Measurements from ENCODE around the gene ALG14.

ALG14 gene

GRCh38 chr1:94974241-94974640 lies 98.5 kb downstream of the ALG14 start:
- H3K36me3 ChIP-seq (ENCODE audit: low read length), result no peaks in the 10 kb centered on the region
- no peak overlapping the region for H3K4me3 ChIP-seq (ENCODE audit: insufficient read depth, low read length, poor library complexity, severe bottlenecking)
- no peak overlapping the region for H3K27ac ChIP-seq (ENCODE audit: low read depth, low read length)
- TF ChIP-seq EZH2phosphoT487 (conservative IDR thresholded peaks at IDR 0.05; ENCODE audit: low read length) (no peak), CTCF (IDR thresholded peaks at IDR 0.05; ENCODE audit: insufficient read depth, low read length, poor library complexity, severe bottlenecking) (no peak)
- H3K9me3 ChIP-seq (ENCODE audit: insufficient read depth, low read length), result no peaks in the 10 kb centered on the region
- no peak overlapping the region for H2AFZ ChIP-seq (ENCODE audit: low read depth, low read length, severe bottlenecking)
- no peak overlapping the region for H3K4me2 ChIP-seq (ENCODE audit: low read depth, low read length, poor library complexity, severe bottlenecking)
- no peak overlapping the region for H3K9ac ChIP-seq (ENCODE audit: low read length)
- H3F3A ChIP-seq (ENCODE audit: insufficient read depth), result no peaks in the 10 kb centered on the region
- H3K79me2 ChIP-seq (ENCODE audit: insufficient read depth, low read length), result no peaks in the 10 kb centered on the region
- no peaks in the 10 kb centered on the region for H4K20me1 ChIP-seq (ENCODE audit: low read depth, low read length)
- no peaks in the 10 kb centered on the region for H3K27me3 ChIP-seq (ENCODE audit: low read length)
- no peaks in the 10 kb centered on the region for H3K9me2 ChIP-seq (replicated peaks; ENCODE audit: insufficient read depth, low read length)

GRCh38 chr1:94973309-94973922 lies 99.3 kb downstream of the ALG14 start:
- Histone ChIP-seq H3K4me2 (ENCODE audit: low read depth, low read length, poor library complexity, severe bottlenecking) (no peak overlapping the region), H3K36me3 (ENCODE audit: low read length) (no peaks in the 10 kb centered on the region), H2AFZ (ENCODE audit: low read depth, low read length, severe bottlenecking) (no peak overlapping the region), H3K9me2 (replicated peaks; ENCODE audit: insufficient read depth, low read length) (no peaks in the 10 kb centered on the region), H3F3A (ENCODE audit: insufficient read depth) (no peaks in the 10 kb centered on the region), H3K27me3 (ENCODE audit: low read length) (no peaks in the 10 kb centered on the region), H3K4me3 (ENCODE audit: insufficient read depth, low read length, poor library complexity, severe bottlenecking) (no peak overlapping the region), H3K79me2 (ENCODE audit: insufficient read depth, low read length) (no peaks in the 10 kb centered on the region), H4K20me1 (ENCODE audit: low read depth, low read length) (no peaks in the 10 kb centered on the region), H3K9me3 (ENCODE audit: insufficient read depth, low read length) (no peaks in the 10 kb centered on the region), H3K27ac (ENCODE audit: low read depth, low read length) (no peak overlapping the region), H3K9ac (ENCODE audit: low read length) (no peak overlapping the region)
- TF ChIP-seq CTCF (IDR thresholded peaks at IDR 0.05; ENCODE audit: insufficient read depth, low read length, poor library complexity, severe bottlenecking) (no peak), EZH2phosphoT487 (conservative IDR thresholded peaks at IDR 0.05; ENCODE audit: low read length) (no peak)

GRCh38 chr1:94971491-94971924 lies 101.2 kb downstream of the ALG14 start:
- H3K4me3 ChIP-seq (ENCODE audit: insufficient read depth, low read length, poor library complexity, severe bottlenecking), result no peak overlapping the region
- H3F3A ChIP-seq (ENCODE audit: insufficient read depth), result peaks cover 7% of the 10 kb centered on the region; the same call in 1 of the 2 replicates
- H3K36me3 ChIP-seq (ENCODE audit: low read length), result no peaks in the 10 kb centered on the region
- no peaks in the 10 kb centered on the region for H3K27me3 ChIP-seq (ENCODE audit: low read length)
- no peak overlapping the region for H3K9ac ChIP-seq (ENCODE audit: low read length)
- H3K4me2 ChIP-seq (ENCODE audit: low read depth, low read length, poor library complexity, severe bottlenecking), result no peak overlapping the region
- no peaks in the 10 kb centered on the region for H4K20me1 ChIP-seq (ENCODE audit: low read depth, low read length)
- no peaks in the 10 kb centered on the region for H3K9me2 ChIP-seq (replicated peaks; ENCODE audit: insufficient read depth, low read length)
- no peaks in the 10 kb centered on the region for H3K9me3 ChIP-seq (ENCODE audit: insufficient read depth, low read length)
- no peak overlapping the region for H2AFZ ChIP-seq (ENCODE audit: low read depth, low read length, severe bottlenecking)
- TF ChIP-seq CTCF (IDR thresholded peaks at IDR 0.05; ENCODE audit: insufficient read depth, low read length, poor library complexity, severe bottlenecking) (no peak), EZH2phosphoT487 (conservative IDR thresholded peaks at IDR 0.05; ENCODE audit: low read length) (no peak)
- H3K27ac ChIP-seq (ENCODE audit: low read depth, low read length), result no peak overlapping the region
- H3K79me2 ChIP-seq (ENCODE audit: insufficient read depth, low read length), result no peaks in the 10 kb centered on the region
